Measurements from ENCODE around the gene GPC5.
"Not testable (repeated sequence)": the region's sequence is repeated elsewhere in the genome, so short reads cannot be mapped to it uniquely, and the experiment has no call there.

Gene GPC5

DNA sequence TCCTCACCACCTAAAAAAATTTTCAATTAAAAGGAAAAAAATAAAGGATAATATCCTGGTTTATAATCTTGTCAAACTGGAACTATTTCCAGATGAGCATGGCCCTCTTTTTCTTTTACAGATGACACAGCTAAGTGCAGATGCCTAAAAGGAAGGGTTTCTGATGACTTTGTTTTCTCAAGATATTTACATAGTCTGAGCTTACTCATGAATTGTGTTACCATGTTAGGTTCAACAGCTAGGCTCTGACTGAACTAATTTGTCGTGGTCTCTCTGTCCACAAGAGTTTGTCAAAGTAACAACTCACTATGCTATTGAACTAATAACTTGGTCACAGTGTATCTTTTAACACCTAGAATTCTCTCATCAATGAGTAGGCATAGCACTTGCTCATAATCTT, 780.8 kb downstream of the GPC5 start:
- no peak for DNase-seq (ENCODE audit: low read depth)

- no peak for DNase-seq (ENCODE audit: low read depth)
Observed at GRCh38 chr13:92187378-92187989, 789.1 kb downstream of the GPC5 start.

DNA sequence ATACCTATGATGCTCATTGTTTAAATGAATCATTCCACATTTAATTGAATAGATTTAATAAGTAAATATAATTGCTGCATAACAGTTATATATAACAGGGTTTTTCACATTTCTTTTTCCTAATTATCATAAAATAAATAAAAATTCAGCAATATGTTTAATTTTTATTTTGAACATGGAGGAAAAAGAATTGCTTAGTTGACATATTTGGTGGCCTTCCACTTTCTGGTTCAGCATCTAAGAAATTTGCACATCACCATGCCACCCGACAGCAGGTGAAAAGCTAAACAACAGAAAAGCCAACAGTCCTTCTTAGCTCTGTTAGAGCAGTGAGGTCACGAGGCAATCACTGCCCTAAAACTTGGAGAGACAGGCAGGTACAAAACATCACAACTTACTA, 790.2 kb downstream of the GPC5 start:
- no peak for DNase-seq (ENCODE audit: low read depth)

- DNase-seq (ENCODE audit: low read depth), result no peak
Observed at GRCh38 chr13:92196591-92197256, 798.3 kb downstream of the GPC5 start.

GRCh38 chr13:92197669-92198068, 799.2 kb downstream of the GPC5 start:
- no peak for DNase-seq (ENCODE audit: low read depth)

- DNase-seq (ENCODE audit: low read depth), result no peak
Observed at GRCh38 chr13:92218615-92219014, 820.2 kb downstream of the GPC5 start.

- DNase-seq (ENCODE audit: low read depth), result no peak
Observed at GRCh38 chr13:92221916-92222315, 823.5 kb downstream of the GPC5 start.

GRCh38 chr13:92224052-92224821, 825.8 kb downstream of the GPC5 start:
- no peak for DNase-seq (ENCODE audit: low read depth)

- no peak for DNase-seq (ENCODE audit: low read depth)
Observed at GRCh38 chr13:92224825-92225224, 826.4 kb downstream of the GPC5 start.

DNA sequence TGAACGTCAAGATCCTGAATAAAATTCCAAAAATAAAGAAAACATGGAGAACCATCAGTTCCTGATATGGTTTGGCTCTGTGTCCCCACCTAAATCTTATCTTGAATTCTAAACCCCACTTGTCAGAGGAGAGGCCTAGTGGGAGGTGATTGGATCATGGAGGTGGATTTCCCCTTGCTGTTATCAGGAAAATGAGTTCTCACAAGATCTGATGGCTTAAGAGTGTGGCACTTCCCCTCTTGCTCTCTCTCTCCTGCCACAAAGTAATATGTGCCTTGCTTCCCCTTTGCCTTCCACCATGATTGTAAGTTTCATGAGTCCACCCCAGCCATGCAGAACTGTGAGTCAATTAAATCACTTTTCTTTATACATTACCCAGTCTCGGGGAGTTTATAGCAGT, 827.4 kb downstream of the GPC5 start:
- DNase-seq (ENCODE audit: low read depth), result no peak

DNA sequence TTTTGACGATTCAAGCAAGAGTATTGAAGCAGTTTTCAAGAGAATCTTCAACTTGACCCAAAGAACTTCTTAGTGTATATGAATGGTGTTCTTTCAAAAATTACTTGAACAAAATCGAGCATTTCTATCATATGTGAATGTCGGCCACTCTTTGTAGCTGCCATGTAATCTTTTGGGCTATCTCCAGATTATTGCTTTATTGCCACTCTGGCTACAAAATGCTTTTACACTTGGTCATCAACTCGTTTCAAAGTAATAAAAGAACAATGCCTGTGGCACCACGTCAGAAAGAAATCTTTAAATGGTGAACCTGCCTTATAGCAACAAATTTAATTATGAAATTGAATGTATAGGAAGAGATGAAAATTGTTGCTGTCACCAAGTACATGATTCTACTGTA, 834.5 kb downstream of the GPC5 start:
- no peak for DNase-seq (ENCODE audit: low read depth)

DNA sequence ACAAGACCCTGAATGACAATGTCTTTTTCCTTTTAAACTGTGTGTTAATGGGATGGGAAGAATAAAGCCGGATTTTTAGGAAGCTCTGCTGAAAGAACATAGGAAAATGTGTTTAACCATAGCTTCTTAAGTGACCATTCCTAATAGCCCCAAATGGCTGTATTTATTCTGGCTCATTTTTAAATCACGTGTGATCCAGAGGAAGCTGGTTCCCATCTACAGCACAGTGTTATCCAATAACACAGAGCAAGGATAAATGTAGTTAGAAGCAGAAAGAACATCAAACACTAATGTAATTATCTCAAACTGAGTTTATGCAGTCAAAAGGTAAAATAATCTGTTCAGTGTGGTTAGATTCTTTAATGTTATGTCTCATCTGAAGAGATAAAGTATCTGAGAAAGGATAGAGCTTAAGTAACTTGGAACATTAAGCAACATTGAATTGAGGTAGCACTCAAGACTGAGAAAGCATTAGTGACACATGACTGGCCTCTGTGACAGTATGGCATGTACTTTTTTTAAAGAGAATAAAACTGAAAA, 853.3 kb downstream of the GPC5 start:
- DNase-seq (ENCODE audit: low read depth), result no peak

- no peak for DNase-seq (ENCODE audit: low read depth)
Observed at GRCh38 chr13:92255526-92255925, 857.1 kb downstream of the GPC5 start.

DNA sequence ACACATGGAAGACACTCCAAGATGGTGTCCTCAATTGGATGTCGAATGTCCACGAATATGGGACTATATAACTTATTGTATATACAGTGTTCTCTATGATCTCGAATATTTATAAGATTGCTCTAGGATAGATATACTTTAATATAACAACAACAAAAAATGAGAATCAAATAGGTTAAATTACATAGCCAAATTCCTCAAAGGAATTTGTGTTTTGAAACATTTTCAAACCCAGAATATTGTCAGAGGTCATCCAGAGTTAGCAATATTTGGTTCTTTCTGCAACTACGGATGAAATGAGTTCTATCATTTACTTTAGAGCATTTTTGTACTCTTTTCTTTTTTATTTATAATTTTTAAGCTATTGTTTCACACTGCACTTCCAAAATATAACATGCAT, 857.8 kb downstream of the GPC5 start:
- no peak for DNase-seq (ENCODE audit: low read depth)

DNA sequence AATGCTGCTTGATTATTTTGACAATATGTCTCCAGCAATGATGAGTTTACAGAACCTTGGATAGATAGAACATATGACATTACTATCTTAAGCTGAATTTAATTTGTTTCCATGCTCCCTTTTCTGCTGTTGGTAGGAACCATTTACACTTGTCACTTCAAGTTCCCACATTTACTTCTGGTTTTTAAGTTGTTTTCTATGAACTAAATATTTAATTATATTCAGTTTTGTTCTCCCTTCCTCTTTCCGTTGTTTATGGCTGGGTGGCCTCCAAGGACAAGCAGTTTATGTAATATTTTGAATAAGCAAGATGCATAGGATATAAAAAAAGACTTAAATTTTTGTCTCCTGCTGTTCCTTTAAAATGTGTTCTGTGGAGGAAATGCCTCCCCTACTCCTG, 860.6 kb downstream of the GPC5 start:
- no peak for DNase-seq (ENCODE audit: low read depth)

DNA sequence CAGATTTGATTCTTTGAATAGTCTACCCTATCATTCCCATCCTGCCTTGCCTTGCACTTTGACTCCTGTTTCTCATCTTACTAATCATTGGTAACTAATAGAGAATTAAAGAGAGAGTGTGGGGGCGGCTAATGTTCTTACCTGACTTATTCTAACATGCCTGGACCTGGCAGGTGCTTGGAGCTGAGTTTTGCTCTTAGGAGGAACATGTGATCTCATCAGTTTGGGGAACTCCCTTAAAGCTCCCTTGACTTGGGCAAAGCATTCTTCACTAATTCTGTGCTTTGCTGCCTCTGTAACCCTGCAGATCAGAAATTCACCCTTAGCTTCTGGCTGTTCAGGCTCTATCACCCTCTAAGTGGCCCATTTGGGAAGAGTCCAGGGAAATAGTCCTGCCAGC, 861.1 kb downstream of the GPC5 start:
- DNase-seq (ENCODE audit: low read depth), result no peak

DNA sequence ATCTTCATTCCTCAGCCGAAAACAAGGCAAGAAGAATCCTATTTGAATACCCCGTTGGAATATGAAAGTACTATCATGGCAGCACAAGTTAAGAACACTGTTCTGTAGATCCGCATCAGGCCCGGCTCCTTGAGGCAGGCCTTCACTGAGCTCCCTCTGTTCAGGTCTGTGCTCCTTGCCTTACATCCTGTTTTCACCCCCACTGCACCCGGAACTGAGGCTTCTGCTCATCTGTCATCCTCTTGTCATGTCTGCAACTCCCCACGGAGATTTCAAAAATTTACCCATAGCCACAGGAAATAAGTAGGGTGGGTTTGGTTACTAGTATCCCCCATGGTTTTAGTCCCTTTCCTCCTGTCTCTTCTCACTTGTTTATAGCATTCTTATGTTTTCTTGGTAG, 861.9 kb downstream of the GPC5 start:
- DNase-seq (ENCODE audit: low read depth), result no peak

DNA sequence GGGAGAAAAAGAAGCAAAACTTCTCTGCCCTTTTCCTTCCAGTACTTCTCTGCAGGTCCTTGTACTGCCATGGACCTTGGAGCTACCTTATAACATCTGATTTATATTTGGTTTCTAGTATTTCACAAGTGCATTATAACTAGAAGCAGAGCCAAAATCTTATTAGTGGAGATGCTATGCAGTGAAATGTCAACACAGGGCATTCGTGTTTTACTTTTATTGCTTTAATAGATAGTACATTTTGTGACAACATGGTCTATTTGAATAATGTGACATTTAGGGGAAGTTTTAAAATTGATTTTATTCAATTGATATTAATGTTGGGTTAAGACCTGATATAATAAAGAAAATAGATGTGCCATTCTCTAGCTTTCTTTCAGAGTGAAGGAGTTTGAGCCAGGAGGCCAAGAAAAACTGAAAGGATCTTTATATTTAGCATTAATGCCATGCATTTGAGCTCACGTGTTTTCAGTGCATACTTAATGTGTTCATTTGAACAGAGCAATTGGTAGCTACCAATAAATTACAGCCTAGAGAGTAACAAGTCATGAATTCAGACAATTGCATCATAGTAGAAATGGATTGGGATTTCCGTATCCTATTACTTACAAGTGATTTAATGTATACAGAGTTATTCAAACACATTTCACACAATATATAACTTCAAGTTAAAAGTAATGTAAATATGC, 863.8 kb downstream of the GPC5 start:
- no peak for DNase-seq (ENCODE audit: low read depth)

DNA sequence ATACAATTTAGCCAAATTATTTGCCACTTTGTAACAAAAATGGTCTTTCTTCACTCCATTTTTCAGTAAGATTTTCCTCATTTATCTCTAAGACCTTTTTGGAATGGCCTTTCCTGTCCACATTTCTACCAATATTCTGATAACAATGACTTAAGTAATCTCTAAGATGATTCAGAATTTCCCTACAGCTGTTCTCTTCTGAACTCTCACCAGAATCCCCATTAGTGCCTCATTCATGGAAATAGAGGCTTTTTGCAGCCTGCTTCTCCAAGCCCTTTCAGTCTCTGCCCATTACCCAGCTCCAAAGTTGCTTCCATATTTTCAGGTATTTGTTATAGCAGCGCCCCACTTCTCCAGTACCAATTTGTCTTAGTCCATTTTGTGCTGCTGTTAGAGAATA, 867.0 kb downstream of the GPC5 start:
- DNase-seq (ENCODE audit: low read depth), result no peak

GRCh38 chr13:92270990-92271389, 872.6 kb downstream of the GPC5 start:
- no peak for DNase-seq (ENCODE audit: low read depth)

GRCh38 chr13:92272177-92272576, 873.8 kb downstream of the GPC5 start:
- no peak for DNase-seq (ENCODE audit: low read depth)

GRCh38 chr13:92280986-92281385, 882.6 kb downstream of the GPC5 start:
- DNase-seq (ENCODE audit: low read depth), result not testable (repeated sequence)

All from stimulated activated CD8-positive, alpha-beta memory T cell treated with anti-CD3 and anti-CD28 coated beads, Interleukin-7, amount 100 ng/mL, for 24 hours (primary cell).